Erythroblast (primary cell): ENCODE results near the gene EHF.

Source experiments
- GATA1 ChIP-seq: IDR thresholded peaks from 2 replicates; pipeline ENCODE4 v1.6.1; 2011; ENCODE audit warnings: low read depth, mild to moderate bottlenecking, control low read depth, low read length, moderate library complexity
- POLR2A ChIP-seq: IDR thresholded peaks from 2 replicates; pipeline ENCODE4 v1.6.1; 2011; ENCODE audit warnings: mild to moderate bottlenecking, low read length

DNA sequence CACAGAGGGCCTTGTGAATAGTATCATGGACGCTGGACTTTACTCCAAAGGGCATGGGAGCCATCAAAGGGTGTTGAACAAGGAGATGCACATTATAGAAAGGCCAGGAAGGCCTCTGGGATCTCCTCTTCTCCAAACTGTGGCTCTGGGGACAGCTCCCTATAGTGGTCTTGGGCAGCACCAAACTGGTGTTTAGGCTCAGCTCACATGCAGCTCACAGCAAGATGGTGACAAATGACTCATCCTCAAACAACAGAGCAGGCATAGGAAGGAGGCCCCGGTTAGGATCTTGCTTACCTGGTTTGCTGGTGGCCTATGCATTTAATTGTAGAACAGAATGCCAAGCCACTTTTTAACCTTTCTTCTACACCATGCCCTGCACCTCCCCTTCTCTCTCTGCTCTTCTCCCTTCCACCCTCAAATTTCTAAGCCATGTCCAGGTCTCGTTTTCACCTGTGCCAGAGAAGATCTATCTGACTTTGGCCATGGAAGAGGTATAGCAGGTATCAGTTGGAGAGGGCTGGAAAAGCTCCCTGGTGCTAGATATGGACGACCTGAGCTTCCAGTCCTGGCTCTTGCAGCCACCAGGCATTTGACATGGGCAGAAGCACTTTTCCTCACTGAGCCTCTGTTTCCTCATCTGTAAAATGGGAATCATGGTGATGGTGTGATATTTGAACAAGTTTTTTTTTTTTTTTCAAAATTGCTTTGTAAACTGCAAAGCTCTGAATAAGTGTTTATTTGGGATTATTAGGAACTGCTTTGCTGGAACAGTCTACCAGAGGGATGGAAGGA, 14.4 kb upstream of the EHF start:
- no peak for TF ChIP-seq POLR2A
- TF ChIP-seq GATA1, result no peak
